ENCODE results near the gene TCF7L2.

GRCh38 chr10:113045147-113046055 lies 95.4 kb downstream of the TCF7L2 start:
- TF ChIP-seq ISL1 (CRISPR knock-in tag; IDR thresholded peaks at IDR 0.05): no peak
- no peak for TF ChIP-seq RARB (CRISPR knock-in tag; IDR thresholded peaks at IDR 0.05)
- TF ChIP-seq, protein P1, sequence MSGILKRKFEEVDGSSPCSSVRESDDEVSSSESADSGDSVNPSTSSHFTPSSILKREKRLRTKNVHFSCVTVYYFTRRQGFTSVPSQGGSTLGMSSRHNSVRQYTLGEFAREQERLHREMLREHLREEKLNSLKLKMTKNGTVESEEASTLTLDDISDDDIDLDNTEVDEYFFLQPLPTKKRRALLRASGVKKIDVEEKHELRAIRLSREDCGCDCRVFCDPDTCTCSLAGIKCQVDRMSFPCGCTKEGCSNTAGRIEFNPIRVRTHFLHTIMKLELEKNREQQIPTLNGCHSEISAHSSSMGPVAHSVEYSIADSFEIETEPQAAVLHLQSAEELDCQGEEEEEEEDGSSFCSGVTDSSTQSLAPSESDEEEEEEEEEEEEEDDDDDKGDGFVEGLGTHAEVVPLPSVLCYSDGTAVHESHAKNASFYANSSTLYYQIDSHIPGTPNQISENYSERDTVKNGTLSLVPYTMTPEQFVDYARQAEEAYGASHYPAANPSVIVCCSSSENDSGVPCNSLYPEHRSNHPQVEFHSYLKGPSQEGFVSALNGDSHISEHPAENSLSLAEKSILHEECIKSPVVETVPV (CRISPR knock-in tag; IDR thresholded peaks at IDR 0.05): no peak
- TF ChIP-seq ZNF70 (CRISPR knock-in tag; IDR thresholded peaks at IDR 0.05): no peak
- TF ChIP-seq ARNTL (CRISPR knock-in tag; IDR thresholded peaks at IDR 0.05; ENCODE audit: borderline replicate concordance, low read depth): no peak
- no peak for TF ChIP-seq ESRRG (CRISPR knock-in tag; IDR thresholded peaks at IDR 0.05)
- TF ChIP-seq PPARA (CRISPR knock-in tag; IDR thresholded peaks at IDR 0.05; ENCODE audit: borderline replicate concordance): no peak
- TF ChIP-seq BACH2 (CRISPR knock-in tag; IDR thresholded peaks at IDR 0.05; ENCODE audit: borderline replicate concordance): no peak
- TF ChIP-seq ZNF8 (CRISPR knock-in tag; IDR thresholded peaks at IDR 0.05): no peak

Measured in SK-N-SH treated with all-trans-retinoic acid at 6 μM for 48 hours (cell line).